ENCODE data around the gene TCF19.
A peak's percentile ranks its signal among the peaks of the same experiment; 100 is the strongest.

TCF19 gene

GRCh38 chr6:31128093-31128676, 30.2 kb upstream of the TCF19 start:
- peak; percentile 37 for DNase-seq

- DNase-seq = no peak
These were observed 29.3 kb upstream of the TCF19 start for GRCh38 chr6:31129130-31129529.

- DNase-seq = no peak
These were observed 27.6 kb upstream of the TCF19 start for GRCh38 chr6:31130751-31131150.

- DNase-seq = no peak
These were observed 26.8 kb upstream of the TCF19 start for GRCh38 chr6:31131595-31131994.

- DNase-seq = no peak
These were observed 25.6 kb upstream of the TCF19 start for GRCh38 chr6:31132806-31133205.

- no peak for DNase-seq
These were observed 22.7 kb upstream of the TCF19 start for GRCh38 chr6:31135710-31136109.

GRCh38 chr6:31138982-31139381, 19.4 kb upstream of the TCF19 start, which contains the start of gene PSORS1C2:
Gene PSORS1C2, minus strand, starts transcription at chr6:31139066. Its CDS starts 40 bp downstream, at chr6:31139026.
- DNase-seq = no peak

GRCh38 chr6:31139599-31139998, 18.8 kb upstream of the TCF19 start:
- no peak for DNase-seq

GRCh38 chr6:31140643-31141042, 17.7 kb upstream of the TCF19 start:
- DNase-seq = no peak

GRCh38 chr6:31142361-31142761, 16.0 kb upstream of the TCF19 start:
- DNase-seq = no peak

GRCh38 chr6:31143148-31143547, 15.2 kb upstream of the TCF19 start:
- no peak for DNase-seq

- no peak for DNase-seq
These were observed 14.0 kb upstream of the TCF19 start for GRCh38 chr6:31144296-31144969.

- no peak for DNase-seq
These were observed 13.4 kb upstream of the TCF19 start for GRCh38 chr6:31144970-31145340.

- no peak for DNase-seq
These were observed 13.0 kb upstream of the TCF19 start for GRCh38 chr6:31145386-31145785.

- no peak for DNase-seq
These were observed 8.5 kb upstream of the TCF19 start for GRCh38 chr6:31149827-31150447.

- DNase-seq = no peak
These were observed 5.6 kb upstream of the TCF19 start for GRCh38 chr6:31152781-31153180.

- no peak for DNase-seq
These were observed 4.0 kb upstream of the TCF19 start for GRCh38 chr6:31154436-31154835.

GRCh38 chr6:31156641-31157040, 1.7 kb upstream of the TCF19 start:
- DNase-seq = no peak

- DNase-seq = no peak
These were observed 763 bp upstream of the TCF19 start, which contains the start of gene CCHCR1 for GRCh38 chr6:31157513-31158139. Gene CCHCR1, minus strand, starts transcription at chr6:31157802. Its CDS starts 202 bp downstream, at chr6:31157600.

GRCh38 chr6:31158863-31159855, 770 bp downstream of the TCF19 start:
- no peak for DNase-seq

GRCh38 chr6:31161216-31162126, 3.1 kb downstream of the TCF19 start:
- DNase-seq = no peak

Data from inflammatory macrophage treated with lipopolysaccharide for 4 hours (primary cell).